Measurements from ENCODE around the gene CAMTA1.

- TF ChIP-seq CTCF (IDR thresholded peaks at IDR 0.05; ENCODE audit: poor library complexity, severe bottlenecking) = no peak
- no peak for TF ChIP-seq EZH2 (IDR thresholded peaks at IDR 0.05; ENCODE audit: borderline replicate concordance, insufficient read depth, low read length, poor library complexity, severe bottlenecking)
- no peak for TF ChIP-seq RAD21 (conservative IDR thresholded peaks at IDR 0.05)
- TF ChIP-seq SMC3 (conservative IDR thresholded peaks at IDR 0.05; ENCODE audit: poor library complexity) = no peak
- no peak for TF ChIP-seq REST (IDR thresholded peaks at IDR 0.05; ENCODE audit: borderline replicate concordance)
- no peak for TF ChIP-seq EP300 (conservative IDR thresholded peaks at IDR 0.05; ENCODE audit: poor library complexity, severe bottlenecking)
- no peak for TF ChIP-seq POLR2AphosphoS5 (IDR thresholded peaks at IDR 0.05)
- TF ChIP-seq TAF1 (IDR thresholded peaks at IDR 0.05; ENCODE audit: low read depth) = no peak
These were observed 37.6 kb upstream of the CAMTA1 start for GRCh38 chr1:6747674-6748073.

All from neural cell (in vitro differentiated cells).